Astrocyte of the spinal cord (primary cell): Measurements from ENCODE around the gene TP53BP1.

ENCODE experiments used
- DNase-seq: peaks from one replicate; pipeline ENCODE4 v3.0.0; 2011; ENCODE audit warnings: low read depth, low spot score
- H3K4me3 ChIP-seq: 2 replicates; pipeline ENCODE4 v1.5.1; 2011; ENCODE audit warnings: low read depth, mild to moderate bottlenecking, low read length, moderate library complexity
- in situ Hi-C: cut with HindIII; loops from 2 replicates; pipeline ENCODE4 v1.10.0; 2017; ENCODE audit warnings: low sequenced_read_pairs
- TF ChIP-seq, protein P1 (sequence below): IDR thresholded peaks from 2 replicates; pipeline ENCODE4 v1.5.1; 2012; ENCODE audit warnings: low read depth, mild to moderate bottlenecking, low read length, inconsistent platforms

The TP53BP1 gene

GRCh38 chr15:43414196-43414595 is 78.8 kb downstream of the TP53BP1 start:
- in situ Hi-C loops = no loop called here
- H3K4me3 ChIP-seq = no peak overlapping the region
- DNase-seq = no peak
- TF ChIP-seq, protein P1, sequence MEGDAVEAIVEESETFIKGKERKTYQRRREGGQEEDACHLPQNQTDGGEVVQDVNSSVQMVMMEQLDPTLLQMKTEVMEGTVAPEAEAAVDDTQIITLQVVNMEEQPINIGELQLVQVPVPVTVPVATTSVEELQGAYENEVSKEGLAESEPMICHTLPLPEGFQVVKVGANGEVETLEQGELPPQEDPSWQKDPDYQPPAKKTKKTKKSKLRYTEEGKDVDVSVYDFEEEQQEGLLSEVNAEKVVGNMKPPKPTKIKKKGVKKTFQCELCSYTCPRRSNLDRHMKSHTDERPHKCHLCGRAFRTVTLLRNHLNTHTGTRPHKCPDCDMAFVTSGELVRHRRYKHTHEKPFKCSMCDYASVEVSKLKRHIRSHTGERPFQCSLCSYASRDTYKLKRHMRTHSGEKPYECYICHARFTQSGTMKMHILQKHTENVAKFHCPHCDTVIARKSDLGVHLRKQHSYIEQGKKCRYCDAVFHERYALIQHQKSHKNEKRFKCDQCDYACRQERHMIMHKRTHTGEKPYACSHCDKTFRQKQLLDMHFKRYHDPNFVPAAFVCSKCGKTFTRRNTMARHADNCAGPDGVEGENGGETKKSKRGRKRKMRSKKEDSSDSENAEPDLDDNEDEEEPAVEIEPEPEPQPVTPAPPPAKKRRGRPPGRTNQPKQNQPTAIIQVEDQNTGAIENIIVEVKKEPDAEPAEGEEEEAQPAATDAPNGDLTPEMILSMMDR = no peak

- no peak for DNase-seq
- H3K4me3 ChIP-seq = no peak overlapping the region
- TF ChIP-seq, protein P1 = no peak
- in situ Hi-C loops = no loop called here
Observed at GRCh38 chr15:43412096-43412495, 80.9 kb downstream of the TP53BP1 start.

GRCh38 chr15:43410572-43411214 is 82.3 kb downstream of the TP53BP1 start:
- no peak for DNase-seq
- TF ChIP-seq, protein P1 = no peak
- H3K4me3 ChIP-seq = no peak overlapping the region
- in situ Hi-C loops = no loop called here

- no peak for DNase-seq
- no peak overlapping the region for H3K4me3 ChIP-seq
- TF ChIP-seq, protein P1 = no peak
- in situ Hi-C loops = no loop called here
Observed at GRCh38 chr15:43408789-43409188, 84.2 kb downstream of the TP53BP1 start.

DNA sequence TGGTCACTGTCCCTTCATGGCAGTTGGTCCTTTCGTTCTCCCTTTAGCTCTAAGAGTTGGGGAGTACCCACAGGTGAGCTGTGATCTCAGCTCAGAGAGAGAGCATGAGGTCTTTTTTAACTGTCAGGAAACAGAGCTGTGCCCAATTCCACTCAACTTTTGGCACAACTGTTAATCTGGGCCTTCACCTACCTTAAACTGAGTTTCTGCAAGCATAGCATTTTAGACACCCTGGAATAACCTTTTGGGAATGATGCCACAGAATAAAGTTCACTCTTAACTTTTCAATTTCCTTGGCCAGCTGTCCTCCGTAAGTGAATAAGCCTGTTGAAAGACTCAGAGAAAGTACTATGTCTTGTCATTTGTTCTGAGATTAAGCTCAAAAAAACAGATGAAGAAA is 86.1 kb downstream of the TP53BP1 start:
- DNase-seq = no peak
- TF ChIP-seq, protein P1 = no peak
- H3K4me3 ChIP-seq = no peak overlapping the region
- in situ Hi-C loops = no loop called here

GRCh38 chr15:43406189-43406588 is 86.8 kb downstream of the TP53BP1 start:
- TF ChIP-seq, protein P1 = no peak
- in situ Hi-C loops = no loop called here
- no peak for DNase-seq
- no peak overlapping the region for H3K4me3 ChIP-seq

GRCh38 chr15:43404130-43404529 is 88.8 kb downstream of the TP53BP1 start:
- no peak overlapping the region for H3K4me3 ChIP-seq
- in situ Hi-C loops = no loop called here
- TF ChIP-seq, protein P1 = no peak
- no peak for DNase-seq
